KMS-11 (cell line): ENCODE measurements around the gene RIMS3.
A peak's percentile ranks its signal among the peaks of the same experiment; 100 is the strongest.

ENCODE experiments used
- H2AFZ ChIP-seq: fragments of 200-600 bp; sonication (generic); 2 replicates; pipeline ENCODE4 v1.6.1; 2016; ENCODE audit warnings: antibody characterized with exemption, mixed run types, low read depth
- H3K27ac ChIP-seq: fragments of 200-600 bp; sonication (generic); 2 replicates; pipeline ENCODE4 v1.6.1; 2016; ENCODE audit warnings: mild to moderate bottlenecking, mixed run types
- H3K27me3 ChIP-seq: fragments of 200-600 bp; sonication (generic); 2 replicates; pipeline ENCODE4 v1.6.1; 2017; ENCODE audit warnings: mild to moderate bottlenecking, low read depth, mixed run types, moderate library complexity; ENCODE audit not compliant: insufficient read depth
- H3K36me3 ChIP-seq: fragments of 200-600 bp; sonication (generic); 2 replicates; pipeline ENCODE4 v1.6.1; 2017; ENCODE audit warnings: mild to moderate bottlenecking, mixed run types; ENCODE audit not compliant: insufficient read depth
- H3K4me1 ChIP-seq: fragments of 200-600 bp; sonication (generic); 2 replicates; pipeline ENCODE4 v1.6.1; 2016; ENCODE audit warnings: mild to moderate bottlenecking, low read depth, mixed run types; ENCODE audit not compliant: poor library complexity, severe bottlenecking
- H3K4me2 ChIP-seq: fragments of 200-600 bp; sonication (generic); 2 replicates; pipeline ENCODE4 v1.7.0; 2016; ENCODE audit warnings: mild to moderate bottlenecking, mixed run types
- H3K4me3 ChIP-seq: fragments of 200-600 bp; sonication (generic); IDR thresholded peaks from 2 replicates; pipeline ENCODE4 v1.6.1; 2017; ENCODE audit warnings: low read depth, low read length, mixed read lengths; ENCODE audit not compliant: insufficient read depth
- H3K79me2 ChIP-seq: fragments of 200-600 bp; sonication (generic); 2 replicates; pipeline ENCODE4 v1.6.1; 2016; ENCODE audit warnings: low read depth, mixed run types; ENCODE audit not compliant: insufficient read depth
- H3K9ac ChIP-seq: fragments of 200-600 bp; sonication (generic); 2 replicates; pipeline ENCODE4 v1.6.1; 2016; ENCODE audit warnings: mild to moderate bottlenecking, mixed run types
- H4K20me1 ChIP-seq: fragments of 200-600 bp; sonication (generic); 2 replicates; pipeline ENCODE4 v1.6.1; 2016; ENCODE audit warnings: mild to moderate bottlenecking, mixed run types; ENCODE audit not compliant: insufficient read depth
- TF ChIP-seq, protein P1 (sequence below): fragments of 200-600 bp; sonication (generic); conservative IDR thresholded peaks from 2 replicates; pipeline ENCODE4 v1.6.1; 2017; ENCODE audit warnings: low read depth, mild to moderate bottlenecking, antibody characterized with exemption, low read length, moderate library complexity, mixed read lengths

RIMS3 gene

DNA sequence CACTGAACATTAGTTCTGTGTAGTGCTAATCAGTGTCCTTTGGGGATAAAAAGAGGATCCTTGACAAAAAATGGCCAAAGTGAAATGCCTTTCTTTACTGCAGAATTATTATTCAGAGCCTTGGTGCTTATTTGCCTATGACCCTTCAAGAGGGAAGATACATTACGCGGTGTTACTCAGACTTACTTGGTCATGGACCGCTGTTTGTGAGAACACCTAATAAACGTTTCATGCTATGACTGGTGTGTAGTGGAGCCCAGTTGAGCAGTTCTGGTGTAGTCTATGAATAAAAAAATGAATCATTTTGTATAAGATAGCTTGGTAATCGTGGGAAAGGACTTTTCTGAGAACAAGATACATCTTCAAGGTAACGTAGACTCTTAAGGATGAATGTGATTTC, 34.3 kb upstream of the RIMS3 start:
- no peak overlapping the region for H3K27ac ChIP-seq
- no peak overlapping the region for H2AFZ ChIP-seq
- no peaks in the 10 kb centered on the region for H3K36me3 ChIP-seq
- no peak overlapping the region for H3K4me2 ChIP-seq
- H3K4me3 ChIP-seq: no peak overlapping the region
- TF ChIP-seq, protein P1, sequence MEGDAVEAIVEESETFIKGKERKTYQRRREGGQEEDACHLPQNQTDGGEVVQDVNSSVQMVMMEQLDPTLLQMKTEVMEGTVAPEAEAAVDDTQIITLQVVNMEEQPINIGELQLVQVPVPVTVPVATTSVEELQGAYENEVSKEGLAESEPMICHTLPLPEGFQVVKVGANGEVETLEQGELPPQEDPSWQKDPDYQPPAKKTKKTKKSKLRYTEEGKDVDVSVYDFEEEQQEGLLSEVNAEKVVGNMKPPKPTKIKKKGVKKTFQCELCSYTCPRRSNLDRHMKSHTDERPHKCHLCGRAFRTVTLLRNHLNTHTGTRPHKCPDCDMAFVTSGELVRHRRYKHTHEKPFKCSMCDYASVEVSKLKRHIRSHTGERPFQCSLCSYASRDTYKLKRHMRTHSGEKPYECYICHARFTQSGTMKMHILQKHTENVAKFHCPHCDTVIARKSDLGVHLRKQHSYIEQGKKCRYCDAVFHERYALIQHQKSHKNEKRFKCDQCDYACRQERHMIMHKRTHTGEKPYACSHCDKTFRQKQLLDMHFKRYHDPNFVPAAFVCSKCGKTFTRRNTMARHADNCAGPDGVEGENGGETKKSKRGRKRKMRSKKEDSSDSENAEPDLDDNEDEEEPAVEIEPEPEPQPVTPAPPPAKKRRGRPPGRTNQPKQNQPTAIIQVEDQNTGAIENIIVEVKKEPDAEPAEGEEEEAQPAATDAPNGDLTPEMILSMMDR: no peak
- H4K20me1 ChIP-seq: no peaks in the 10 kb centered on the region
- H3K9ac ChIP-seq: no peak overlapping the region
- H3K79me2 ChIP-seq: peaks cover 90% of the 10 kb centered on the region
- no peaks in the 10 kb centered on the region for H3K27me3 ChIP-seq
- peaks cover 21% of the 10 kb centered on the region for H3K4me1 ChIP-seq

DNA sequence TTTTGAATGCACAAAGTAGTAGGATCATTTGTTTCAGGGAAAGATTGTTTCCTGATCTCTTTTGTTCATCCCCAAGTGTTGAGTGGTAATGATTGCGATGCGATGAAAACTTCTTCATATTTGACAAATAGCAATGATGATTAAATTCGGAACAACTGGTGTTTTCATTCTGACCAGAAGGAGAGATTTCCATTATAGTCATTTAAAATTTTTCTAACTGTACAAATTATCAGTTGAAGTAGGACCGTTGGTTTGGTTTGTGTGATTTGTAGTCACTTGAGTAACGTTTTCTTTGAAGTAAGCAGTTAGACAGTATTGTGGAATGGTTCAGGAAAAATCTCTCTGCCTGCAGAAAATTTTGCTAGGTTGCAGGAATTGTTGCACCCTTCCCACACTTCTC, 32.0 kb upstream of the RIMS3 start:
- H3K4me2 ChIP-seq: no peak overlapping the region
- H3K9ac ChIP-seq: no peak overlapping the region
- no peaks in the 10 kb centered on the region for H3K36me3 ChIP-seq
- H3K4me3 ChIP-seq: no peak overlapping the region
- no peaks in the 10 kb centered on the region for H3K27me3 ChIP-seq
- H3K79me2 ChIP-seq: peaks cover 93% of the 10 kb centered on the region
- no peaks in the 10 kb centered on the region for H4K20me1 ChIP-seq
- H3K4me1 ChIP-seq: peaks cover 44% of the 10 kb centered on the region
- H2AFZ ChIP-seq: no peak overlapping the region
- no peak overlapping the region for H3K27ac ChIP-seq
- TF ChIP-seq, protein P1: no peak

DNA sequence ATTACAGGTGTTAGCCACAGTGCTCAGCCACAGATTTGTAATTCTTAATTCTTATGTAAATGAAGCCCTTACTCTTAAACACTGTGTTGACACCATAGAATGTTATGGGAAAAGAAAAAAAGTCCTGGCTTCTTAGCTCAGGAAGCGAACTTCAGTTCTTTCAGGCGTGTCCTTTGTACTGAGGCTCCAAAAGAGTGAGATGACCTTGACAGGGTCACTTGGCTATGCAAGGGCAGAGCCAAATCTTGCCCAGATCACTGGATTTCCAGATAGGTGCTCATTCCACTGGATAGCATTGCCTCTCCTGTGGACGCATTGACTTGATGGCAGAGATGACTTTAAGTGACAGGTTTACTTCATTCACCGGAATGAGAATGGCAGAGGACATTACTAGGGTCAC, 30.8 kb upstream of the RIMS3 start:
- Histone ChIP-seq H3K27me3 (no peaks in the 10 kb centered on the region), H4K20me1 (no peaks in the 10 kb centered on the region), H3K4me2 (no peak overlapping the region), H3K4me1 (peaks cover 45% of the 10 kb centered on the region), H3K9ac (no peak overlapping the region), H3K27ac (no peak overlapping the region), H3K4me3 (no peak overlapping the region), H2AFZ (no peak overlapping the region), H3K36me3 (no peaks in the 10 kb centered on the region), H3K79me2 (peaks cover 85% of the 10 kb centered on the region)
- TF ChIP-seq, protein P1: no peak

DNA sequence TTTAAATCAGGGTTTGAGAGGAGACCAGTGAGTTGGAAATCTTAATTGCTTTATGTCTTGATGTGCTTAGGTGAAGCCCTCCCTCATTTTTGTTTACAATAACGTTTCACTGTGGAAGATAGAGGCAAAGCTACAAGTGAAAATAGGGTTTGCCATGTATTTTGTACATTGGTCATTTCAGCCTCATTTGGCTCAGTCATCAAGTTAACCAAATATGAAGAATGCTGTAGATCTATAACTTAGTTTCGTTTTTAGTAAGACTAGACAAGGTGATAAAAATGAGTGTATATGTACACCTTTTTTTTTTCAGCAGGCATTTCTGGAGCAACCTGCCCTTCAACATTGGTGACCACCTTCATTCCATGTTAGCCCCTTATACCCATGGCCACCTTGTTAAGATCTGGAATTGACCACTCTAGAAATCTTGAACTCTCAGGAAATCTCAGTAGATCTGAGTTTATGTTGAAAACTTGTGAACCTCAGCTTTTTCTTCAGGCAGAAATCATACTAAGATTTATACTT, 28.9 kb upstream of the RIMS3 start:
- Histone ChIP-seq H3K4me1 (peaks cover 49% of the 10 kb centered on the region), H3K79me2 (peaks cover 89% of the 10 kb centered on the region), H3K4me2 (peak overlapping the region; percentile 96), H4K20me1 (no peaks in the 10 kb centered on the region), H3K9ac (no peak overlapping the region), H2AFZ (no peak overlapping the region), H3K4me3 (no peak overlapping the region), H3K27ac (peak overlapping the region; percentile 6; the same call in 1 of the 2 replicates), H3K36me3 (no peaks in the 10 kb centered on the region), H3K27me3 (no peaks in the 10 kb centered on the region)
- TF ChIP-seq, protein P1: no peak
